Suprapubic skin (tissue), 3 donors: Measurements from ENCODE around the gene ATP2A2.

ENCODE experiments used
- CTCF ChIP-seq, 2 donors: fragments of 200-600 bp in 1 of 2; fragments of 450-650 bp in 1 of 2; sonication (generic) in 1 of 2; IDR thresholded peaks; one replicate each; pipeline ENCODE4 v1.5.1; 2016 to 2019; ENCODE audit warnings: antibody characterized with exemption in 2 of 2, mild to moderate bottlenecking in 1 of 2, moderate library complexity in 1 of 2
- EP300 ChIP-seq: sonication (generic); formaldehyde crosslinking; IDR thresholded peaks from one replicate; pipeline ENCODE4 v1.6.1; 2017; ENCODE audit warnings: antibody characterized with exemption
- POLR2A ChIP-seq, 2 donors: fragments of 450-650 bp; IDR thresholded peaks; one replicate each; pipeline ENCODE4 v1.6.1; 2017; ENCODE audit warnings: antibody characterized with exemption in 2 of 2, mild to moderate bottlenecking in 2 of 2, moderate library complexity in 2 of 2

- TF ChIP-seq CTCF (IDR thresholded peaks at IDR 0.05) = no peak
- no peak for TF ChIP-seq POLR2A (IDR thresholded peaks at IDR 0.05)
- no peak for TF ChIP-seq EP300
These were observed 72.3 kb downstream of the ATP2A2 start for GRCh38 chr12:110353211-110353965.
